AG10803 (cell line): ENCODE results near the gene EME1.

ENCODE experiments used
- DNase-seq: peaks from one replicate; pipeline ENCODE4 v3.0.0; 2010; ENCODE audit warnings: low read depth
- H3K4me3 ChIP-seq: 2 replicates; pipeline ENCODE4 v1.5.1; 2011; ENCODE audit warnings: mild to moderate bottlenecking, low read length, control low read depth
- TF ChIP-seq, protein P1 (sequence below): conservative IDR thresholded peaks from 2 replicates; pipeline ENCODE4 v1.5.1; 2011; ENCODE audit warnings: mild to moderate bottlenecking, low read length, control low read depth, inconsistent platforms

Gene EME1, protein sequence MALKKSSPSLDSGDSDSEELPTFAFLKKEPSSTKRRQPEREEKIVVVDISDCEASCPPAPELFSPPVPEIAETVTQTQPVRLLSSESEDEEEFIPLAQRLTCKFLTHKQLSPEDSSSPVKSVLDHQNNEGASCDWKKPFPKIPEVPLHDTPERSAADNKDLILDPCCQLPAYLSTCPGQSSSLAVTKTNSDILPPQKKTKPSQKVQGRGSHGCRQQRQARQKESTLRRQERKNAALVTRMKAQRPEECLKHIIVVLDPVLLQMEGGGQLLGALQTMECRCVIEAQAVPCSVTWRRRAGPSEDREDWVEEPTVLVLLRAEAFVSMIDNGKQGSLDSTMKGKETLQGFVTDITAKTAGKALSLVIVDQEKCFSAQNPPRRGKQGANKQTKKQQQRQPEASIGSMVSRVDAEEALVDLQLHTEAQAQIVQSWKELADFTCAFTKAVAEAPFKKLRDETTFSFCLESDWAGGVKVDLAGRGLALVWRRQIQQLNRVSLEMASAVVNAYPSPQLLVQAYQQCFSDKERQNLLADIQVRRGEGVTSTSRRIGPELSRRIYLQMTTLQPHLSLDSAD

DNA sequence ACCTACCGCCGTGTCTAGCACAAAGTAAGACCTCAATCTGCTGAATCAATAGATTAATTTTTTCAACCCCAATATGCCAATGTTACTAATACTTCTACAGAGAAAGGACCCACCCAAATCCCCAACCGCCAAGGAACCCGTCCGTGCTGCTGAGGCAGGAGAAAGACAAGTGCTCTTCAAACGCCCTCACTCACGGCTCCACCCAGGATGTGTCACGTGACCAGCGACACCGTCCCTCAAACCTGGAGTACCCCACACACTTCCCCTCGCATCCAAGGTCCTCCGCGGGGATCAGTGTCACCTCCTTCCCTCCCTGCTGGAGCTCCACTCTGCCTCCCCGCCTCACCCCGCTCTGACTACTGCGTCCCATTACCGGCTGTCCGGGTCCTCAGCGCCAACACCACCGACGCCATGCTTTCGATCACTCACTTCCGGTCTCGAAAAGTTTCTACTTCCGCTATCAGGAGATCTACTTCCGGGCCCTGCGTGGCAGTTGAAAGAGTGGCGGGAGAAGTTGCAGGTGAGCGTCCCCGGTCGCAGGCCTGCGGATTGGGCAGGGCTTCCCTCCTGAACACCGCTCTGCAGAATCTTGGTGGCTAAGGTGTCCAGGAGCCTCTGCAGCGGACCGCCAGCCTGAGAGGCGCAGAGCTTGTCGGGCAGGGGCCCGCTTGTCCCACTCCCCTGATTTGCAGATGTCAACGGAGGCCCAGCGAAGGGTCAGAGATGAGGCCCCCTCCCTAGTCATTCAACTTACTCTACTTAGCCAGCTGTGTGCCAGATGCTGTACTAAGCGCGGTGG is at the start of gene EME1, which contains the start of gene MRPL27:
TSS of gene EME1 (plus strand) at position 472 of the 799 bp plus-strand sequence. CDS start 1,980 bp downstream, outside the sequence.
TSS of gene MRPL27 (minus strand) at position 427 of the 799 bp plus-strand sequence. CDS start at position 413, 14 bp downstream.
- peak within 1 kb of the TSS; percentile 83 for H3K4me3 ChIP-seq
- TF ChIP-seq, protein P1, sequence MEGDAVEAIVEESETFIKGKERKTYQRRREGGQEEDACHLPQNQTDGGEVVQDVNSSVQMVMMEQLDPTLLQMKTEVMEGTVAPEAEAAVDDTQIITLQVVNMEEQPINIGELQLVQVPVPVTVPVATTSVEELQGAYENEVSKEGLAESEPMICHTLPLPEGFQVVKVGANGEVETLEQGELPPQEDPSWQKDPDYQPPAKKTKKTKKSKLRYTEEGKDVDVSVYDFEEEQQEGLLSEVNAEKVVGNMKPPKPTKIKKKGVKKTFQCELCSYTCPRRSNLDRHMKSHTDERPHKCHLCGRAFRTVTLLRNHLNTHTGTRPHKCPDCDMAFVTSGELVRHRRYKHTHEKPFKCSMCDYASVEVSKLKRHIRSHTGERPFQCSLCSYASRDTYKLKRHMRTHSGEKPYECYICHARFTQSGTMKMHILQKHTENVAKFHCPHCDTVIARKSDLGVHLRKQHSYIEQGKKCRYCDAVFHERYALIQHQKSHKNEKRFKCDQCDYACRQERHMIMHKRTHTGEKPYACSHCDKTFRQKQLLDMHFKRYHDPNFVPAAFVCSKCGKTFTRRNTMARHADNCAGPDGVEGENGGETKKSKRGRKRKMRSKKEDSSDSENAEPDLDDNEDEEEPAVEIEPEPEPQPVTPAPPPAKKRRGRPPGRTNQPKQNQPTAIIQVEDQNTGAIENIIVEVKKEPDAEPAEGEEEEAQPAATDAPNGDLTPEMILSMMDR, result no peak
- peak; percentile 82 for DNase-seq

DNA sequence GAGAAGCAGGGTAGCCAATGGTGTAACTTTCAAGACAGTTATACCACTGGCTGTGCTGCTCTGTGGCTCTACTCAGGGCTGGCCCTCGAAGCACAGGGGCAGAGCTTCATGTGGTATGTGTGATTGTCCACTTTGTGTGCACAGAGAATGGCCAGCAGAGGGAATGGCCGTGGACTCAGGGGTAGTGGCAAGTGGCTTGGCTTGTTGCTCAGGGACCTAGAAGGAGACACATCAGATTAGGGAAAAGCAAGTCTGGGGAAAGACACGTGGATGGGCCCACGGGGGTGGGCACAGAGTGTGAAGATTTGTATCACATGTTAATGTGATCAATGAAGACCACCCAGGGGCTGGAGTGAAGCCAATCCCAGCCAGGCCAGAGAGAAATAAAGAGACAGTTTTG is 47.1 kb upstream of the EME1 start:
- no peak overlapping the region for H3K4me3 ChIP-seq
- DNase-seq, result no peak
- TF ChIP-seq, protein P1, result no peak

DNA sequence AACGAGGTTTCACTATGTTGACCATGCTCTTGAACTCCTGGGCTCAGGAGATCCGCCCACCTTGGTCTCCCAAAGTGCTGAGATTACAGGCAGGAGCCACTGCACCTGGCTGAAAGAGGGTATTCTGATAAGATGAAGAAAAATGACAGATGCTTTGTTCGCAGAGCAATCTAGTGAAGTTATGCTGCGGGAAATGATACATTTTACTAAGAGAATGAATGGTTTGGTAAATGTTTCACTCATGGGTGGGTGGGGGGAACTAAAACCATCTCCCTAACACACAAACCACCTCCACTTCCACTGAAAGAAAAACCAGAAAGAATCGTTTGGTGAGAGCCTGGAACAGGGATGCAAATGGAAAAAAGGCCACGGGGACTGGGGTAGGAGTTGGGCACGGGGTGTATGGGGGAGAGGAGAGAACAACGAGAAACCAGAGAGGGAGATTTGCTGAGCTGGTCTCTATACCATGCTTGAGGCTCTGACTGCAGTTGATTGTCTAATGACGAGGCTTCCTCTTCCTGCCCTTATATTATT is 46.1 kb upstream of the EME1 start:
- DNase-seq, result no peak
- TF ChIP-seq, protein P1, result no peak
- no peak overlapping the region for H3K4me3 ChIP-seq

DNA sequence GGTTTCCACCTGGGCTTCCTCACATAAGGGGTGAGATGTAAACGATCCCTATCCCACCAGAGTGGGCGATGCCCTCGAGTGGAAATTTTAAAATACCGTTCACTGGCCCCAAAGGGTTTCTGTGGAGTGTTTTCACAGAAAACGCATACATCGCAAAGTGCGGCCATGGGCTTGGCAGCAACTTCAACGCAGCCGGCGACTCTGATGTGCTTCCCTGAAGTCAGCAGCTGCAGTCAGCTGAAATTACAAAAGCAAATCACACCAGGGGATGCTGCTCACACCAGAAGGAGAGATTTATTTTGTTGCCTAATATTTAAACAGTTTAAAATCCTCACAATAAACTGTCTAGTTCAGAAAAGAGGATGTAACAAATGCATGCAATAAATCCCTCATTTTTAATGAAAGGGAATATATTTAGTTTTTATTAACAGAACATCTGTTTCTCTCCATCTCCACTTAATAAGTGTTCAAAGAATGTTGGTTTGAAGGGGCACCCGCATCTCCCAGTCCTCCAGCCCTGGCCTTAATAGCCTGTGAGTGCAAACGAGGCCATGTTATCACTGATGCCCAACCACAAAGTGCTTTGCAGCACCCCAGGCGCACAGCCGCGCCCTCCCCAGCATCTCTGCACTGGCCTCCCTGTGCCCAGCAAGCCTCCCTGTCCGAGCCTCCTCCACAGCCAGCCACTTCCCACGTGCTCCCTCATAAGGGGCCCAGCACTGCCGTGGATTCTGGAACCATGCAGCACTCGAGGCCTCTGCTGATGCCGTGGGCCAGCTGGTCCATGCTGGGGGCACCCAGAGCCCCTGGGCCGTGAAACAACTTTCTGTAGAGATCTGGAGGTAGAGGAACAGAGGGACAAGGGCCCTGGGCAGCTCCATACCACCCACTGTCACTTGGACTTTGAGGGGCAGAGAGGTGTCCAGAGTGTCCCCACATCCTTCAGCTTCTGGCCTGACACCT is 44.4 kb upstream of the EME1 start:
- no peak overlapping the region for H3K4me3 ChIP-seq
- TF ChIP-seq, protein P1, result no peak
- no peak for DNase-seq

DNA sequence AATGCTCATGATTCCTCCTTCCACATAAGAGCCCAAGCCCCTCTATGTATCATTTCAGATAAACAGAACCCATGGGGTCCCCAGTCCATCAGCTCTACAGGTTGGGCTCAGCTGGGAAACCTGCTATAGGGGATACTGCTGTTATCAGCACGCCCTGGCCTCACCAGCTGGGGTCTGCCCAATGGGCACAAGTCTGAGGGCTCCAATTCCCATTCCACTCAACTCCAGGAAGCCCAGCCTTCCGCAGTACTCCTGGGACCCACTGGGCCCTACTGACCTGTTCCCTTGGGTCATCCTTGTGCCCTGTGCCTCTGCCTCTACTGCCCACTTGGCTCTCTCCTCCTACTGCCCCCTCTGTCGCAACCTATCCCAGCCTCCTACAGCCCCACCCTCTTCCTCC is 43.3 kb upstream of the EME1 start:
- no peak overlapping the region for H3K4me3 ChIP-seq
- TF ChIP-seq, protein P1, result no peak
- DNase-seq, result no peak

DNA sequence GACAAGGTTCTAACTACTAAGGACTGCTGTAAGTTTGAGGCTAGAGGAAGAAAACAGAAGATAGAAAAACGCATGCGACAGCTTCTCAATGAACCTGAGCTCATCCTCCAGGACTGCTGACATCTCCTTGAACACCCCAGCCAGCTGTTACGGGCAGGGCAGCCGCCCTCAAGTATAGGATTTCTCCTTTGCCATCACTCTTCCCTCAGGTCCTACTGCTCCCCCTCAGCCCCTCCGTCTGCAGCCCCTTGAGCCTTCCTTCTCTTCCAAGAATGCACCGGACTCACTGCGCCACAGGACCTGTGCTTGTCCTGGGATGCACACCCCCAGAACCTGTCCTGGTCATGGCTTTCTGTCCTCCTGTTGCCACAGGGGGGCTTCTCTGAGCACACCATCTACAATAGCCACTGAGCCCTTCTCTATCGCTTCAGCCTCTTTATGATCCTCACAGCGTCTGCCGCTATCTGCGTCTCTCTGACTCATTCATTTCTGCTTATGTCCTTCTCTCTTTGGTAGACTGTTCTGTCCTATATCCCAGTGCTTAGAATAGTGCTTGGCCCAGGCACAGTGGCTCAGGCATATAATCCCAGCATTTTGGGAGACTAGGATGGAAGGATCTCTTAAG is 42.8 kb upstream of the EME1 start:
- TF ChIP-seq, protein P1, result no peak
- DNase-seq, result no peak

More for the DNA sequence above, 42.8 kb upstream of the EME1 start:
- H3K4me3 ChIP-seq, result no peak overlapping the region
